ENCODE results near the gene DNAH14. TPM values are rescaled to one million over a fixed set of nuclear protein-coding genes. Genes with fewer than 3 reads are reported as not detected.

Gene DNAH14
- total and polyA plus RNA-seq, 10 of the 15 experiments (the other 5 are each of a cell fraction or from before 2014, with no cell fraction given), result 2.0 to 7.9 (median 4.8) TPM

DNA sequence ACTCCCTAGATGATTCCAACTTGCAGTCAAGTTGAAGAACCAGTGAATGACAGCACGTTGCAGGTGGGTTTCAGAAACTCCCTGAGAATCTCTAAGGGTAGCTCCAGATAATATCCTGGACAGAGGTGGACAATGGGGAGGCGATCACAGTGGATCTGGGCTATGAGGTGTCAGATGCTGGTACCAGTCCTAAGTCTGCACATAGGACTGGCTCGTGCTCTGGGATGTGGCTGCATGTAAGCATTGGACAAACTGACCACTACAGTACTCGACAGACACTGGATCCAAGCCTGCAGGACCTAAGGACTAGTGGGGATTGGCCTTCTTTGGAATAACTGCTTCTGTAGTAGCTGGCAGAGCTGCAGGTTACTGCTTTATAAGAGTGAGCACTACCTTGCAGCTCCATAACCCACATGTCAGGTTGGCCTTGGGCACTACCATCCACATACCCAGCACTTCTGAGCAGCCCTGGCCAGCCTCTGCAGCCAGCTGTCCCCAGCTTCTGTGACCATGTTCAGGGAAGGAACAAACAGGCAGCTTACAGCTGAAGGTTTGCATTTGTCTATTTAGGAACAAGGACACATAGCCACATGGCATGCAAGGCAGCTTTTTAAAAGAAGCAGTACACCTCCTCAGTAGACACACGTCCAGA is 33.2 kb upstream of the DNAH14 start (continued):
- TF ChIP-seq, protein P1, sequence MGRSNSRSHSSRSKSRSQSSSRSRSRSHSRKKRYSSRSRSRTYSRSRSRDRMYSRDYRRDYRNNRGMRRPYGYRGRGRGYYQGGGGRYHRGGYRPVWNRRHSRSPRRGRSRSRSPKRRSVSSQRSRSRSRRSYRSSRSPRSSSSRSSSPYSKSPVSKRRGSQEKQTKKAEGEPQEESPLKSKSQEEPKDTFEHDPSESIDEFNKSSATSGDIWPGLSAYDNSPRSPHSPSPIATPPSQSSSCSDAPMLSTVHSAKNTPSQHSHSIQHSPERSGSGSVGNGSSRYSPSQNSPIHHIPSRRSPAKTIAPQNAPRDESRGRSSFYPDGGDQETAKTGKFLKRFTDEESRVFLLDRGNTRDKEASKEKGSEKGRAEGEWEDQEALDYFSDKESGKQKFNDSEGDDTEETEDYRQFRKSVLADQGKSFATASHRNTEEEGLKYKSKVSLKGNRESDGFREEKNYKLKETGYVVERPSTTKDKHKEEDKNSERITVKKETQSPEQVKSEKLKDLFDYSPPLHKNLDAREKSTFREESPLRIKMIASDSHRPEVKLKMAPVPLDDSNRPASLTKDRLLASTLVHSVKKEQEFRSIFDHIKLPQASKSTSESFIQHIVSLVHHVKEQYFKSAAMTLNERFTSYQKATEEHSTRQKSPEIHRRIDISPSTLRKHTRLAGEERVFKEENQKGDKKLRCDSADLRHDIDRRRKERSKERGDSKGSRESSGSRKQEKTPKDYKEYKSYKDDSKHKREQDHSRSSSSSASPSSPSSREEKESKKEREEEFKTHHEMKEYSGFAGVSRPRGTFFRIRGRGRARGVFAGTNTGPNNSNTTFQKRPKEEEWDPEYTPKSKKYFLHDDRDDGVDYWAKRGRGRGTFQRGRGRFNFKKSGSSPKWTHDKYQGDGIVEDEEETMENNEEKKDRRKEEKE (IDR thresholded peaks at IDR 0.05), result no peak
- TF ChIP-seq MXI1 (IDR thresholded peaks at IDR 0.05; ENCODE audit: low read depth, low read length), result no peak

DNA sequence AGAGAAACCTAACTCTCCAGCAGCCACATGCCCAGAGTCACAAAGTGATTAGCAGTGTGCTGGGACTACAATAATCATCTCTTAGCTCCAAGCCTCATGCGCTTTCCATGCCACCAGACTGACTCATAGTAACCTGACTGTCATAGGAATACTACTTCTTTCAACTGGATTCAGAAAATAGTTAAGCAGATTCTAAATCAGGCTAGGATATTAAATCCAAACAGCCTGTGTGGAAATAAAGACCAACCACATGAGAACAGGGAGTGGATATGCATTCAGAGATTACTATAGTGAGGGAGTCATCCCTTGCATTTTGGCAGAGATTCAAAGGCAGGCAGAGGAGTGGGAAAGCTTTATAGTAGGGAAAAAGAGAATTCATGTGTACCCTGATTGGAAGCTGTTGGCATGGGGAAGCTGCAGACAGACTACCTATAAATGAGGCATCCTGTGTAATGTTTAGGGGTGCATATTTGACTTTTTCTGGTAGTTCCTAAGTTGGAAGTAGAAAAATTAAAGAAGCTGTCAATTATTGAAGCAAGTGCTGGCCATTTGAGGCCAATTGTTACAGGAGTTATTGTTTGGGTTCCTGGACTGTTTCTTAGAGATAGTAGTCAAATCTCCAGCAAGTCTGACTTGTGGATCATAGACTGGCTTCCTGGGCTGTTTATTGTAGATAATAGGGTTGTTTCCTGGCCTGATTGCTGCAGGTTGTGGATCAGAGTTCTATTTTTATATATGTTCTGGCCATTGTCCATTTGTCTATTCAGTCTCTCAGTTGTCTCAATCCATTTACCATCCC is 31.7 kb upstream of the DNAH14 start:
- in situ Hi-C loops (cut with MboI), result no loop called here
- Histone ChIP-seq H3K27me3 (replicated peaks in 1 of 2; ENCODE audit: control insufficient read depth in 2 of 2, insufficient read depth in 2 of 2, low read length in 1 of 2) (no peaks in the 10 kb centered on the region; a peak in 1 of 4 replicates), H4K20me1 (ENCODE audit: control insufficient read depth, insufficient read depth) (no peaks in the 10 kb centered on the region), H2AFZ (ENCODE audit: control insufficient read depth, low read depth, low read length) (no peak overlapping the region), H3K4me3 (no peak overlapping the region), H3K27ac (ENCODE audit: control insufficient read depth, insufficient read depth) (no peak overlapping the region), H3K4me1 (ENCODE audit: control insufficient read depth, insufficient read depth, low read length) (no peaks in the 10 kb centered on the region), H3K4me2 (ENCODE audit: control insufficient read depth, insufficient read depth) (no peak overlapping the region), H3K79me2 (ENCODE audit: control insufficient read depth, insufficient read depth, low read length) (no peaks in the 10 kb centered on the region), H3K36me3 (ENCODE audit: control insufficient read depth in 2 of 2, insufficient read depth in 2 of 2, low read length in 1 of 2) (no peaks in the 10 kb centered on the region), H3K9ac (ENCODE audit: control insufficient read depth, insufficient read depth, low read length) (no peak overlapping the region), H3K9me3 (replicated peaks; ENCODE audit: control insufficient read depth, insufficient read depth, low read length) (no peaks in the 10 kb centered on the region; the same call in 2 of the 3 replicates)
- ChIA-PET SMC1A (ENCODE audit: uncharacterized antibody, unreplicated experiment) (interaction anchor here (1.0 to 1.6 kb wide), 2 partner anchors 9 to 26 kb away, joined by 3 to 8 read pairs; no protein-coding TSS in a partner anchor), POLR2A (no interaction called here), RAD21 (ENCODE audit: unreplicated experiment) (no interaction called here), CTCF (interaction anchor here (0.9 to 6.1 kb wide), 5 partner anchors 15 to 384 kb away, joined by 3 to 63 read pairs (median 3); no protein-coding TSS in a partner anchor)
- DNase-seq (ENCODE audit: low read depth, low spot score) (no peak), ATAC-seq (no peak), FAIRE-seq (no peak)
- intact Hi-C loops (cut with micrococcal nuclease; ENCODE audit: unreplicated experiment), result no loop called here
- BruUV-seq (replicated peaks), result no TSS peak
- 27% methylated on average over 1 of the region's 1 CpG for WGBS (ENCODE audit: insufficient coverage, insufficient replicate concordance, low lambda C conversion rate, missing lambda C conversion rate)
- no peak for TF ChIP-seq POLR2A (IDR thresholded peaks at IDR 0.05; ENCODE audit: low read depth, low read length)
- TF ChIP-seq, protein P2, sequence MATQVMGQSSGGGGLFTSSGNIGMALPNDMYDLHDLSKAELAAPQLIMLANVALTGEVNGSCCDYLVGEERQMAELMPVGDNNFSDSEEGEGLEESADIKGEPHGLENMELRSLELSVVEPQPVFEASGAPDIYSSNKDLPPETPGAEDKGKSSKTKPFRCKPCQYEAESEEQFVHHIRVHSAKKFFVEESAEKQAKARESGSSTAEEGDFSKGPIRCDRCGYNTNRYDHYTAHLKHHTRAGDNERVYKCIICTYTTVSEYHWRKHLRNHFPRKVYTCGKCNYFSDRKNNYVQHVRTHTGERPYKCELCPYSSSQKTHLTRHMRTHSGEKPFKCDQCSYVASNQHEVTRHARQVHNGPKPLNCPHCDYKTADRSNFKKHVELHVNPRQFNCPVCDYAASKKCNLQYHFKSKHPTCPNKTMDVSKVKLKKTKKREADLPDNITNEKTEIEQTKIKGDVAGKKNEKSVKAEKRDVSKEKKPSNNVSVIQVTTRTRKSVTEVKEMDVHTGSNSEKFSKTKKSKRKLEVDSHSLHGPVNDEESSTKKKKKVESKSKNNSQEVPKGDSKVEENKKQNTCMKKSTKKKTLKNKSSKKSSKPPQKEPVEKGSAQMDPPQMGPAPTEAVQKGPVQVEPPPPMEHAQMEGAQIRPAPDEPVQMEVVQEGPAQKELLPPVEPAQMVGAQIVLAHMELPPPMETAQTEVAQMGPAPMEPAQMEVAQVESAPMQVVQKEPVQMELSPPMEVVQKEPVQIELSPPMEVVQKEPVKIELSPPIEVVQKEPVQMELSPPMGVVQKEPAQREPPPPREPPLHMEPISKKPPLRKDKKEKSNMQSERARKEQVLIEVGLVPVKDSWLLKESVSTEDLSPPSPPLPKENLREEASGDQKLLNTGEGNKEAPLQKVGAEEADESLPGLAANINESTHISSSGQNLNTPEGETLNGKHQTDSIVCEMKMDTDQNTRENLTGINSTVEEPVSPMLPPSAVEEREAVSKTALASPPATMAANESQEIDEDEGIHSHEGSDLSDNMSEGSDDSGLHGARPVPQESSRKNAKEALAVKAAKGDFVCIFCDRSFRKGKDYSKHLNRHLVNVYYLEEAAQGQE (IDR thresholded peaks at IDR 0.05; ENCODE audit: low read depth, low read length), result no peak
- no peak for TF ChIP-seq ZNF384 (IDR thresholded peaks at IDR 0.05; ENCODE audit: borderline replicate concordance, low read depth, low read length)
- TF ChIP-seq CBFB (IDR thresholded peaks at IDR 0.05; ENCODE audit: low read depth), result no peak
- TF ChIP-seq, protein P3, sequence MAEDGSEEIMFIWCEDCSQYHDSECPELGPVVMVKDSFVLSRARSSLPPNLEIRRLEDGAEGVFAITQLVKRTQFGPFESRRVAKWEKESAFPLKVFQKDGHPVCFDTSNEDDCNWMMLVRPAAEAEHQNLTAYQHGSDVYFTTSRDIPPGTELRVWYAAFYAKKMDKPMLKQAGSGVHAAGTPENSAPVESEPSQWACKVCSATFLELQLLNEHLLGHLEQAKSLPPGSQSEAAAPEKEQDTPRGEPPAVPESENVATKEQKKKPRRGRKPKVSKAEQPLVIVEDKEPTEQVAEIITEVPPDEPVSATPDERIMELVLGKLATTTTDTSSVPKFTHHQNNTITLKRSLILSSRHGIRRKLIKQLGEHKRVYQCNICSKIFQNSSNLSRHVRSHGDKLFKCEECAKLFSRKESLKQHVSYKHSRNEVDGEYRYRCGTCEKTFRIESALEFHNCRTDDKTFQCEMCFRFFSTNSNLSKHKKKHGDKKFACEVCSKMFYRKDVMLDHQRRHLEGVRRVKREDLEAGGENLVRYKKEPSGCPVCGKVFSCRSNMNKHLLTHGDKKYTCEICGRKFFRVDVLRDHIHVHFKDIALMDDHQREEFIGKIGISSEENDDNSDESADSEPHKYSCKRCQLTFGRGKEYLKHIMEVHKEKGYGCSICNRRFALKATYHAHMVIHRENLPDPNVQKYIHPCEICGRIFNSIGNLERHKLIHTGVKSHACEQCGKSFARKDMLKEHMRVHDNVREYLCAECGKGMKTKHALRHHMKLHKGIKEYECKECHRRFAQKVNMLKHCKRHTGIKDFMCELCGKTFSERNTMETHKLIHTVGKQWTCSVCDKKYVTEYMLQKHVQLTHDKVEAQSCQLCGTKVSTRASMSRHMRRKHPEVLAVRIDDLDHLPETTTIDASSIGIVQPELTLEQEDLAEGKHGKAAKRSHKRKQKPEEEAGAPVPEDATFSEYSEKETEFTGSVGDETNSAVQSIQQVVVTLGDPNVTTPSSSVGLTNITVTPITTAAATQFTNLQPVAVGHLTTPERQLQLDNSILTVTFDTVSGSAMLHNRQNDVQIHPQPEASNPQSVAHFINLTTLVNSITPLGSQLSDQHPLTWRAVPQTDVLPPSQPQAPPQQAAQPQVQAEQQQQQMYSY (CRISPR knock-in tag; IDR thresholded peaks at IDR 0.05), result no peak
- TF ChIP-seq IRF4 (IDR thresholded peaks at IDR 0.05; ENCODE audit: low read depth, low read length), result no peak
- no peak for TF ChIP-seq RB1 (IDR thresholded peaks at IDR 0.05; ENCODE audit: borderline replicate concordance)
- no peak for TF ChIP-seq TCF7 (IDR thresholded peaks at IDR 0.05; ENCODE audit: borderline replicate concordance)
- TF ChIP-seq NR2C1 (IDR thresholded peaks at IDR 0.05), result no peak

Measured in GM12878 (cell line).